GM19238 (cell line): ENCODE results near the gene SLC13A1.
A peak's percentile ranks its signal among the peaks of the same experiment; 100 is the strongest.

Source experiments
- DNase-seq: peaks from one replicate; pipeline ENCODE4 v3.0.0; 2011; ENCODE audit warnings: low spot score; ENCODE audit not compliant: insufficient read length

The SLC13A1 gene

DNA sequence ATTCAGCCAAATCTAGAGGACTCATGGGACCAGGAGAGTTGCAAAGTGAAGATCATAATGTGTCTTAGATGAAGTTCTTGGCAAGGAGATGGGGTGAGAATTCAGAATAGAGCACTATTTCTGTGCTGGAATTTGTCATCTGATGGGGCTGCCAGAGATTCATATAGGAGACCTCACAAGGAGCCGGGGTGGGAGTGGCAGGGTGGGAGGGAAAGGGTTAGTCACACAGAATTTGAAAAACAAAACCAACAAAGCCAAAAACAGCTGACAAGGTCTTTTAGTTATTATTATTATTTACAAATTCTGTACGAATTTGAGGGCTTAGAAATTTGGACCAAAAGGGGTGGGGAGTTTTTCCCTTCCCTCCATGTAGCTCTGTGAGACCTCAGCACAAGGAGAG lies 1.7 kb downstream of the SLC13A1 start:
- DNase-seq: no peak

GRCh38 chr7:123193235-123193634 lies 6.5 kb downstream of the SLC13A1 start:
- no peak for DNase-seq

DNA sequence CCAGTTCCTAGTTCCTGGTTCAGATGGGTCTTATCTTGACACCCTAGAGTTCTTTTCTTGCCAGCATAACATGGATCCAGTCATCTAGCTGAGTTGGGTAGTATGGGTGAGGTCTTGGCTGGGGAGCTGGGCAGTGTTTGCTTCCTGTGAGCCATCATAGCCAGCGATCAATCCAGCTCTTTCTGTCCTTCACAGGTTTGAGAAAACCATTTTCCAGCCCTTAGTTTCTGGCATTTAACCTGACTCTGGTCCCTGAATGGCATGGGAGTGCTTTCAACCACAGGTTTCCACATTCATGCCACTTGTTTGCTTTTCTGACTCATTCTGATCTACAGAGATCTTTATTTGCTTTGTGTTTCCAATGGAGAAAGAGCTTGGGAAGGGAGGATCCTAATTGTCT lies 8.6 kb downstream of the SLC13A1 start:
- no peak for DNase-seq

- DNase-seq: no peak
Observed at GRCh38 chr7:123190109-123190831, 9.5 kb downstream of the SLC13A1 start.

GRCh38 chr7:123185756-123186155 lies 14.0 kb downstream of the SLC13A1 start:
- no peak for DNase-seq

GRCh38 chr7:123184271-123184670 lies 15.5 kb downstream of the SLC13A1 start:
- DNase-seq: no peak

- DNase-seq: no peak
Observed at GRCh38 chr7:123183431-123183830, 16.3 kb downstream of the SLC13A1 start.

GRCh38 chr7:123177442-123177841 lies 22.3 kb downstream of the SLC13A1 start:
- no peak for DNase-seq

DNA sequence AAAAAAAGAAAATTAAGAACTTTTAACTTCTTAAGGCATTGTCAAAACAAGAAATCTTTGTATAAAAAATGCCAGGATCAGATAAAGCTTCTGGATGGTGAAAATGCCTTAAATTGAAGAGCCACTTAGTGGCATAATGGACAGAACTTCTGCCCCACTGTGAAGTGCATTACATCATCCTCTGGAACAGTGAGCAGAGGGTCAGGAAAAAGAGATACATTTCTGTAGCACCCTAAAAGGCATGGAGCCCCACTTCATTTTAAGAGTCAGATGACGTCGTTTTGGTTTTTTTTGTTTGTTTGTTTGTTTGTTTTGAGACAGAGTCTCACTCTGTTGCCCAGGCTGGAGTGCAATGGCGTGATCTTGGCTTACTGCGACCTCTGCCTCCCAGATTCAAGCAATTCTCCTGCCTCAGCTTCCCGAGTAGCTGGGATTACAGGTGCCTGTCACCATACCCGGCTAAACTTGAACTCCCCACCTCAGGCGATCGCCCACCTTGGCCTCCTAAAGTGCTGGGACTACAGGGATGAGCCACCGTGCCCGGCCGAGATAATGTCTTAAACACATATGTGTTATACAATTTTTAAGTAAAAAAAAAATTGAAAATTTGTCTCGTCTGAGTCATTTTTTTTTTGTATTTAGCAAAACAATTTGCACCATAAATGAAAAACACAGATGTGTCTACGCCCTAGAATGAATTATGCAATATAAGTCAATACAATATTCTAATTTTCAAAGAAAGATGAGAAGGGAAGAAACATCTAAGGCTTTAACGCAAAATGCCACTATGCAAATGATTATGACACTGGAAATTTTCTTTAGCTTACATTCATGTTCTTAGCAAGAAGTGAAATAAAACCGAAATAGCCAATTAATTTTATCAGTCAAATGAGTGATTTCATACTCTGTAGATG lies 29.2 kb downstream of the SLC13A1 start:
- no peak for DNase-seq

DNA sequence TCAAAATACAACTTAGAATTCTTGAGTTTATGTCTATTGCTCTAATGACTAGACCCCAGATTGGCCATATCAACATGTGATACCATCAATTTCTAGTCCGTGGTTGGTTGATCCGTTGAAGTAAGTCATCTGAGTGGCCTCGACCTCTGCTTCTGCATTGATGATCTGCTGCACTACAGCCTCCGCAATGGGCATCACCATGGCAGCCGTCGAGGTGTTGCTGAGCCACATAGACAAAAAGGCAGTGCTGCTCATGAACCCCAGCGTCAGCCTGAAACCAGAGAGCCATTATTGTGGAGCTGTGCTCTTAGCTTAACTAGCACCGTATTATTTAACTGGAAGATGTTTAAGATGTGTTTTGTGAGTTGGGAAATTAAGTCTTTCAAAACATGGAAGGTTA lies 30.7 kb downstream of the SLC13A1 start:
- DNase-seq: no peak

GRCh38 chr7:123157606-123158005 lies 42.2 kb downstream of the SLC13A1 start:
- DNase-seq: no peak

DNA sequence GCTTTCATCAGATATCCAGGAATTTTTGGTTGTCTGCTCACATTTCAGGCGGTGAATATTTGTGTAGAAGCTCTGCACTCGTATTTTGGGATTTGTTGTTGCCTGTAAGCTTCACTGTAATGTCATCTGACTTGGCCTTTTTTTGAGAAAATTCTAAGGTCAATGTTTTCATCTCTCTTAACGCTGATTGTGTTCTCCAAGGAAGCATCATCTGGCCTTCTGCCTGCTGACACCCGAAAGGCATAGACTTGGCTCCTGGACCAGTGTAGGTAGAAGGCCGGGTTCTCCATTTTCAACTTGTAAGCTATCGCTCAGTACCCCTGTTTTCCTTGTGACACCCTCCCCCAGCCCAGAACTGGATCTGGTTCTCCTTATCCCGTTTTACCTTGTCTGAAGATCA lies 44.2 kb downstream of the SLC13A1 start:
- no peak for DNase-seq

DNA sequence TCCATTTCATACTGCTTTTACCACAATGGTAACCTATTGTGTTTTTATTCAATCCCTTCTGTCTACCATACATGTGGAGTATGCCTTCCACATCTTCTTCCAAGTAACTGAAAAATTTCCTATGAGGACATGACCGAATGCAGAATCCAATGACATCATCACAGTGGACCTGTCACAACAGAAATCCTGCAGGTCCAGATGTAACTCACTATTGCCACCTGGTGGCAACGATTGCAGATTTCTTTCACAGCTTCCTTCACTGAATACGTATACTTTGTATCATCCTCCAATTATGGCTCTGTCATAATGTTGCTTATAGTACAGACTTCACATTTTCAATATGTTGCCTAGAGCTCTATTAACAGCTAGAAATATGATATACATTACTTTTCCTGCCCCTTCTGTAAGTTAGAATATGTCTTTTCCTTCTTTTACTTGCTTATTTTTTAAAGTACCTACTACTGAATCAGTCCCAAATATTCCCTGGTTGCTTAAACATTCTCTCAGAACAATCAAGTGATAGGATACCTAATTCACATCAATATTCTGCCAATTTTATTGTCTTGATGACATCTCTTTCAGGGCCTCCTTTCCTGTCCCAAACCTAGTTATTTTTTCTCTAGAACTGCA lies 45.4 kb downstream of the SLC13A1 start:
- DNase-seq: peak; percentile 9

DNA sequence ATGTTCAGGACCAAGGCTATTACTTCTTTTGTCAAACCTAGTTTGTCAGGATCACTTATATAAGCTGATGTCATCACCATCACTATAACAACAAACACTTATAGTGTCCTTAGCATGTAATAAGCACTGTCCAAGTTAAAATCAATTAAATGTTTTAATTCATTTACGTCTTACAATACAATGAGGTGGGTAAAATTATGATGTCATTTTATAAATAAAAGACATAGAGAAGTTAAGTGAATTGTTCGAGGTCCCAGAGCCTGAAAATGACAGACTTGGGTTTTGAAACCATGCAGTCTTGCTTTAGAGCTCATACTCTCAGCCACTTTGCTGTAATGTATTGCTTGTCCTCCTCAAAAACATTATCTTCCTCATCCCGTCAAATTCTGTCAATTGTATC lies 48.3 kb downstream of the SLC13A1 start:
- DNase-seq: no peak

DNA sequence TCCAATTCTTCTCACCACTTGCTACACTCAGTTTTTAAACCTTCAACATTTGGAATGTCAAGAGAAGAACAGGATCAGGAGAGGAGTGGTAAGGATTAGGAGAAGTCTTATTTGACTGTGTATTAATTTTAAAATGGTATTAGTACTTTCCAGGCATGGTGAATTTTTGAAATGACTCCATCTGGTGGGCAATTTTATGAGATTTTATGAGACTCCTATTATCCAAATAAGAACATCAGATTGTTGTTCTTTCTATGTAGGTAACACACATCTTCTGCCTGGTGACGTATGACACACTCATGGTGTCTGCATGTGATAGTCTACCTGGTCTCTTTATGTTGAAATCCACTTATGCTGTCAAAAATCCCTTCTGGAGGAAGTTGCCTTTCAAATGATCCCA lies 51.0 kb downstream of the SLC13A1 start:
- no peak for DNase-seq

- no peak for DNase-seq
Observed at GRCh38 chr7:123143252-123144006, 56.3 kb downstream of the SLC13A1 start.

GRCh38 chr7:123140561-123140960 lies 59.2 kb downstream of the SLC13A1 start:
- DNase-seq: no peak

DNA sequence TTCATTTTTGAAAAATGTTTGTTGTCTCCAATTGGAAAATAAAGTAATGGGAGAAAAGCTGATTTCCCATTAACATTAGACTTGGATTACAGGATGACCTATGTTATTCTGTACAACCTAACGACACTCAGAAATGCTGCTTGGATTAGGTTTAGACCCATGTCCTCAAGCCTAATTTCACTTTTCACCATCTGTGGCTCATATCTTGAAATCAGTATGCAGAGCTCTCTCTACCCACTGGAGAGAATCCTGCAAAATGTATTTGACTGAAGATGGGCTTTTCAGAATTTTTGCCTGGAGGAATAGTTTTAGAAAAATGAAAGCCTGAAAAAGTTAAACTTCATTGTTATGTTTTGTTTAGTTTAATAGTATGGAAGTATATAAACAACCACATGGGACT lies 63.8 kb downstream of the SLC13A1 start:
- no peak for DNase-seq

DNA sequence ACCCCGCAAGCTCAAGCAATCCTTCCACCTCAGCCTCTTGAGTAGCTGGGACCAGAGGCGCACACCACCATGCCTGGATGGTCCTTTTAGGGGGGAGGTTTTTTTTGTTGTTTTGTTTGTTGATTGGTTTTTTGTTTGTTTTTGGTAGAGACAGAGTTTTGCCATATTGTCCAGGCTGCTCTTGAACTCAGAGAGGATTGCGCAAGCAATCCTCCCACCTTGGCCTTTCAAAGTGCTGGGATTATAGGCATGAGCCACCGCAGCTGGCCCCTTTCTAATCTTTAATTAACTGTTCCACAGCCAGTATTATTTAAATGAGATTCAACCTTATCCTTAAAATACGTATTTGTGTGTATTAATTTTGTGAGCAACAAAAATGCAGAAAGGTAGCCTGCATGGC lies 65.8 kb downstream of the SLC13A1 start:
- no peak for DNase-seq

GRCh38 chr7:123131961-123132360 lies 67.8 kb downstream of the SLC13A1 start:
- no peak for DNase-seq

GRCh38 chr7:123131556-123131955 lies 68.2 kb downstream of the SLC13A1 start:
- DNase-seq: no peak
